Measurements from ENCODE around the gene RFT1.

DNA sequence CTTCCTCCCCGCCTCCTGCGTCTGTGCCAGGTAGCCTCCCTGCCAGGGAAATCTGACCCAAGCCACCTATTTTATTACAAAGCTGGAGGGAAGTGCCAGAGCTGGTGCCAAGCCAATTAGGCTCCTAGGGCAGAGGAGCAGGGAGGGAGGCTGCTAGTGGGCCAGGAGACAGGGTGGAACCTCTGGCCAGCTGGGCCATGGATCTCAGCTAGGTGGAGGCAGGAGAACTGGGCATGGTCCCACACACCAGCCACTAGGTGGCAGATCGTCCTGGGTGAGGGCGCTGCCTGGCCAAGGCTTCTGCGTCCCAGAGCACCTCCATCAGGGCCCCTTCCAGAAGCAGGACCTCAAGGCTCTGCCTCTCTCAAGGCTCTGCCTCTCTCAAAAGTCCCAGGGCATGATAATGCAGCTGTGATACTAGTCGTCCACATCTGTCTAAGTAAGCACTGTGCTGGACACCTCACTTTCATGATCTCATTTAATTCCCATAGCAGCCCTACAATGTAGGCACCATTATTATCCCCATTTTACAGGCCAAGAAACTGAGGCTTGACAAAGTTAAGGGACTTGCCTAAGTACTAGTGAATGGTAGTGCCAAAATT, 4.5 kb upstream of the RFT1 start:
- TF ChIP-seq, protein P1, sequence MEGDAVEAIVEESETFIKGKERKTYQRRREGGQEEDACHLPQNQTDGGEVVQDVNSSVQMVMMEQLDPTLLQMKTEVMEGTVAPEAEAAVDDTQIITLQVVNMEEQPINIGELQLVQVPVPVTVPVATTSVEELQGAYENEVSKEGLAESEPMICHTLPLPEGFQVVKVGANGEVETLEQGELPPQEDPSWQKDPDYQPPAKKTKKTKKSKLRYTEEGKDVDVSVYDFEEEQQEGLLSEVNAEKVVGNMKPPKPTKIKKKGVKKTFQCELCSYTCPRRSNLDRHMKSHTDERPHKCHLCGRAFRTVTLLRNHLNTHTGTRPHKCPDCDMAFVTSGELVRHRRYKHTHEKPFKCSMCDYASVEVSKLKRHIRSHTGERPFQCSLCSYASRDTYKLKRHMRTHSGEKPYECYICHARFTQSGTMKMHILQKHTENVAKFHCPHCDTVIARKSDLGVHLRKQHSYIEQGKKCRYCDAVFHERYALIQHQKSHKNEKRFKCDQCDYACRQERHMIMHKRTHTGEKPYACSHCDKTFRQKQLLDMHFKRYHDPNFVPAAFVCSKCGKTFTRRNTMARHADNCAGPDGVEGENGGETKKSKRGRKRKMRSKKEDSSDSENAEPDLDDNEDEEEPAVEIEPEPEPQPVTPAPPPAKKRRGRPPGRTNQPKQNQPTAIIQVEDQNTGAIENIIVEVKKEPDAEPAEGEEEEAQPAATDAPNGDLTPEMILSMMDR (conservative IDR thresholded peaks at IDR 0.05 in 1 of 2, IDR thresholded peaks at IDR 0.05 in 1 of 2; ENCODE audit: low read depth in 1 of 2, low read length in 2 of 2): peak; percentile 68 to 82
- no peak for TF ChIP-seq EZH2 (IDR thresholded peaks at IDR 0.05; ENCODE audit: low read length, missing control alignments)

Measured in fibroblast of lung (primary cell).